Measurements from ENCODE around the gene PITRM1. TPM values are rescaled to one million over a fixed set of nuclear protein-coding genes. Genes with fewer than 3 reads are reported as not detected.

Gene PITRM1
- total and polyA plus RNA-seq, 2 donors (not counting 3 experiments of a cell fraction or from before 2014, with no cell fraction given): 83.2 to 145 TPM

DNA sequence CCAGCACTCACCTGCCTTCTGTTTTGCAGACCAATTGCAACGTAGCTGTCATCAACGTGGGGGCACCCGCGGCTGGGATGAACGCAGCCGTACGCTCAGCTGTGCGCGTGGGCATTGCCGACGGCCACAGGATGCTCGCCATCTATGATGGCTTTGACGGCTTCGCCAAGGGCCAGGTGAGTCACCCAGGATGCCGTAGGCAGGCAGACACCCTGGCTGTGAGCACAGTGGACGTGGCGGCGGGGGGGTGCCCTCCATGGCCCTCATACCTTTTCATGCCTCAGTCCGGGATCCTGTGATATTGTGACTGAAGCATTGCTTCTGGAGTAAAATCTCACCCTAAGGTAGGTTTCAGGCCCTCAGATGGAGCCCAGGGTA lies 59.2 kb downstream of the PITRM1 start:
- no peak overlapping the region for H3K9ac ChIP-seq (replicated peaks; ENCODE audit: extremely low read depth, insufficient read depth, low read length)
- no peaks in the 10 kb centered on the region for H3K9me3 ChIP-seq (replicated peaks; ENCODE audit: control insufficient read depth, insufficient read depth, low read length)
- H3K27ac ChIP-seq (ENCODE audit: insufficient read depth, low read depth, low read length): no peak overlapping the region
- H3K4me3 ChIP-seq (replicated peaks in 1 of 3; ENCODE audit: insufficient read depth in 1 of 3, low read depth in 1 of 3, low read length in 3 of 3): no peak overlapping the region
- FAIRE-seq: no peak
- DNase-seq (ENCODE audit: low read depth, low spot score): no peak
- H3K4me2 ChIP-seq (ENCODE audit: insufficient read depth, low read length): no peak overlapping the region
- dilution Hi-C loops (cut with MboI; ENCODE audit: extremely low pct_ligation_motif_present, low sequenced_read_pairs) (no loop called here), intact Hi-C loops (cut with micrococcal nuclease) (no loop called here)
- CTCF ChIA-PET: interaction anchor here (1.5 kb wide), 1 partner anchor 13 kb away, joined by 3 read pairs; no protein-coding TSS in a partner anchor
- TF ChIP-seq, protein P1, sequence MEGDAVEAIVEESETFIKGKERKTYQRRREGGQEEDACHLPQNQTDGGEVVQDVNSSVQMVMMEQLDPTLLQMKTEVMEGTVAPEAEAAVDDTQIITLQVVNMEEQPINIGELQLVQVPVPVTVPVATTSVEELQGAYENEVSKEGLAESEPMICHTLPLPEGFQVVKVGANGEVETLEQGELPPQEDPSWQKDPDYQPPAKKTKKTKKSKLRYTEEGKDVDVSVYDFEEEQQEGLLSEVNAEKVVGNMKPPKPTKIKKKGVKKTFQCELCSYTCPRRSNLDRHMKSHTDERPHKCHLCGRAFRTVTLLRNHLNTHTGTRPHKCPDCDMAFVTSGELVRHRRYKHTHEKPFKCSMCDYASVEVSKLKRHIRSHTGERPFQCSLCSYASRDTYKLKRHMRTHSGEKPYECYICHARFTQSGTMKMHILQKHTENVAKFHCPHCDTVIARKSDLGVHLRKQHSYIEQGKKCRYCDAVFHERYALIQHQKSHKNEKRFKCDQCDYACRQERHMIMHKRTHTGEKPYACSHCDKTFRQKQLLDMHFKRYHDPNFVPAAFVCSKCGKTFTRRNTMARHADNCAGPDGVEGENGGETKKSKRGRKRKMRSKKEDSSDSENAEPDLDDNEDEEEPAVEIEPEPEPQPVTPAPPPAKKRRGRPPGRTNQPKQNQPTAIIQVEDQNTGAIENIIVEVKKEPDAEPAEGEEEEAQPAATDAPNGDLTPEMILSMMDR (IDR thresholded peaks at IDR 0.05; ENCODE audit: extremely low read depth in 1 of 2, insufficient read depth in 1 of 2, low read depth in 1 of 2, low read length in 2 of 2): no peak
- TF ChIP-seq, protein P2, sequence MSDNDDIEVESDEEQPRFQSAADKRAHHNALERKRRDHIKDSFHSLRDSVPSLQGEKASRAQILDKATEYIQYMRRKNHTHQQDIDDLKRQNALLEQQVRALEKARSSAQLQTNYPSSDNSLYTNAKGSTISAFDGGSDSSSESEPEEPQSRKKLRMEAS (IDR thresholded peaks at IDR 0.05; ENCODE audit: insufficient read depth, insufficient read length): no peak
- TF ChIP-seq GATA2 (IDR thresholded peaks at IDR 0.05; ENCODE audit: insufficient read depth, insufficient read length, low read depth, low read length): no peak
- no peak for TF ChIP-seq EZH2 (IDR thresholded peaks at IDR 0.05; ENCODE audit: borderline replicate concordance, low read depth, low read length, severe bottlenecking)
- no peak for TF ChIP-seq POLR2AphosphoS5 (IDR thresholded peaks at IDR 0.05; ENCODE audit: insufficient read depth, low read depth, low read length)
- TF ChIP-seq FOS (IDR thresholded peaks at IDR 0.05; ENCODE audit: borderline replicate concordance, insufficient read depth, low read length): no peak
- TF ChIP-seq MYC (IDR thresholded peaks at IDR 0.05; ENCODE audit: low read depth, low read length): no peak
- TF ChIP-seq JUN (IDR thresholded peaks at IDR 0.05; ENCODE audit: borderline replicate concordance, insufficient read depth, insufficient read length, low read depth): no peak
- TF ChIP-seq POLR2A (IDR thresholded peaks at IDR 0.05; ENCODE audit: low read depth, low read length): no peak
- peaks cover 40 to 70% of the 10 kb centered on the region in 2 experiments for H3K36me3 ChIP-seq (ENCODE audit: control insufficient read depth in 2 of 2, extremely low read depth in 1 of 2, insufficient read depth in 2 of 2, low read length in 2 of 2)
- H3K4me1 ChIP-seq (ENCODE audit: control insufficient read depth, extremely low read depth, insufficient read depth, low read length): no peaks in the 10 kb centered on the region
- H4K20me1 ChIP-seq (replicated peaks; ENCODE audit: control insufficient read depth, extremely low read depth, insufficient read depth, low read length): no peaks in the 10 kb centered on the region
- peaks cover 11% of the 10 kb centered on the region for H3K79me2 ChIP-seq (ENCODE audit: control insufficient read depth, insufficient read depth, low read length)
- no peaks in the 10 kb centered on the region for H3K27me3 ChIP-seq (ENCODE audit: control insufficient read depth in 2 of 2, insufficient read depth in 2 of 2, low read length in 2 of 2)
- no peaks in the 10 kb centered on the region for H3K9me1 ChIP-seq (replicated peaks; ENCODE audit: control insufficient read depth, extremely low read depth, insufficient read depth, low read length)
- POLR2A ChIA-PET: no interaction called here
- no peak overlapping the region for H2AFZ ChIP-seq (ENCODE audit: low read depth, low read length)
- BruUV-seq (replicated peaks): no TSS peak

Data from endothelial cell of umbilical vein (primary cell).